Naive thymus-derived CD4-positive, alpha-beta T cell (primary cell): ENCODE data around the gene TSR3. TPM values are rescaled to one million over a fixed set of nuclear protein-coding genes. Genes with fewer than 3 reads are reported as not detected.

Source experiments
- ATAC-seq: fragments of 150-1000 bp; cut with Tn5 transposase; 2 replicates; pipeline ENCODE4 v1.10.0; 2021; ENCODE audit warnings: mild to moderate bottlenecking, moderate library complexity
- CTCF ChIA-PET: fragments of 350-600 bp; sonication (Branson Sonifier 250); formaldehyde crosslinking; loops from one replicate; lab custom pipeline; 2021; ENCODE audit warnings: antibody characterized with exemption; lab: Charles Lee
- POLR2A ChIA-PET: fragments of 350-600 bp; sonication (Branson Sonifier 250); formaldehyde crosslinking; loops from one replicate; lab custom pipeline; 2021; ENCODE audit warnings: antibody characterized with exemption, inconsistent platforms; lab: Charles Lee
- DNase-seq, 9 donors: peaks; one replicate each; pipeline versions ENCODE4 v3.0.0 to v3.0.0-alpha.2; 2020 to 2022; ENCODE audit warnings: mixed read lengths in 1 of 9
- H3K27ac ChIP-seq: one replicate; pipeline ENCODE4 v1.7.0; 2013; ENCODE audit warnings: mild to moderate bottlenecking, low read depth, low read length, moderate library complexity
- H3K27me3 ChIP-seq, 2 donors: one replicate each; pipeline ENCODE4 v1.7.0; 2013; ENCODE audit warnings: low read length in 2 of 2, mild to moderate bottlenecking in 2 of 2, moderate library complexity in 2 of 2; ENCODE audit not compliant: control insufficient read depth in 2 of 2, insufficient read depth in 2 of 2
- H3K36me3 ChIP-seq, 3 experiments: 1 replicate in 2 of 3; 2 replicates in 1 of 3; pipeline ENCODE4 v1.7.0; 2013; ENCODE audit warnings: low read length in 3 of 3, mild to moderate bottlenecking in 3 of 3, moderate library complexity in 1 of 3; ENCODE audit not compliant: insufficient read depth in 3 of 3, control insufficient read depth in 2 of 3
- H3K4me1 ChIP-seq, 2 donors: one replicate each; pipeline ENCODE4 v1.7.0; 2013; ENCODE audit warnings: low read length in 2 of 2, mild to moderate bottlenecking in 2 of 2, moderate library complexity in 1 of 2; ENCODE audit not compliant: control insufficient read depth in 2 of 2, insufficient read depth in 2 of 2
- H3K4me3 ChIP-seq: 2 replicates; pipeline ENCODE4 v1.7.0; 2013; ENCODE audit warnings: mild to moderate bottlenecking, low read length
- H3K9me3 ChIP-seq, 3 experiments: 1 replicate in 2 of 3; 2 replicates in 1 of 3; pipeline ENCODE4 v1.7.0; 2013; ENCODE audit warnings: low read length in 3 of 3; ENCODE audit not compliant: control insufficient read depth in 2 of 3
- H3K27ac Mint-ChIP-seq, 9 donors: one replicate each; pipeline ENCODE4 v1.8.0; 2020 to 2022; ENCODE audit warnings: mixed read lengths in 9 of 9, mild to moderate bottlenecking in 8 of 9, moderate library complexity in 5 of 9, inconsistent platforms in 2 of 9
- H3K27me3 Mint-ChIP-seq, 5 donors: one replicate each; pipeline ENCODE4 v1.8.0; 2021 to 2022; ENCODE audit warnings: mixed read lengths in 5 of 5, mild to moderate bottlenecking in 1 of 5
- H3K36me3 Mint-ChIP-seq, 5 donors: one replicate each; pipeline ENCODE4 v1.8.0; 2020 to 2022; ENCODE audit warnings: mixed read lengths in 5 of 5, mild to moderate bottlenecking in 3 of 5, inconsistent platforms in 1 of 5
- H3K4me1 Mint-ChIP-seq, 7 donors: one replicate each; pipeline ENCODE4 v1.8.0; 2020 to 2022; ENCODE audit warnings: mixed read lengths in 7 of 7, mild to moderate bottlenecking in 3 of 7, inconsistent platforms in 1 of 7
- H3K4me3 Mint-ChIP-seq, 10 donors: one replicate each; pipeline ENCODE4 v1.8.0; 2020 to 2022; ENCODE audit warnings: mild to moderate bottlenecking in 10 of 10, mixed read lengths in 10 of 10, moderate library complexity in 6 of 10, inconsistent platforms in 2 of 10
- H3K9me3 Mint-ChIP-seq, 11 donors: one replicate each; pipeline ENCODE4 v1.8.0; 2020 to 2022; ENCODE audit warnings: mixed read lengths in 11 of 11, mild to moderate bottlenecking in 4 of 11, inconsistent platforms in 1 of 11, moderate library complexity in 1 of 11
- intact Hi-C, 2 donors: fragments of 100-400 bp; cut with micrococcal nuclease; formaldehyde crosslinking; loops; one replicate each; pipeline ENCODE4 v1.15.1; 2023
- polyA plus RNA-seq, 2 donors: library from polyadenylated mRNA; unstranded; fragments of 300-500 nt; fragmentation: Illumina TruSeq; gene quantifications; one replicate each; pipeline ENCODE4 v1.2.3, GENCODE V29; 2021
- total RNA-seq, 6 experiments: library from RNA in 5 of 6; stranded (reverse) in 5 of 6; gene quantifications; 1 replicate in 5 of 6; 2 replicates in 1 of 6; pipeline ENCODE4 v1.2.3 and lab custom pipeline; 2021 to 2026

Gene TSR3
- total and polyA plus RNA-seq, 7 experiments from 2014 or later = 21.0 to 103 (median 39.8) TPM

DNA sequence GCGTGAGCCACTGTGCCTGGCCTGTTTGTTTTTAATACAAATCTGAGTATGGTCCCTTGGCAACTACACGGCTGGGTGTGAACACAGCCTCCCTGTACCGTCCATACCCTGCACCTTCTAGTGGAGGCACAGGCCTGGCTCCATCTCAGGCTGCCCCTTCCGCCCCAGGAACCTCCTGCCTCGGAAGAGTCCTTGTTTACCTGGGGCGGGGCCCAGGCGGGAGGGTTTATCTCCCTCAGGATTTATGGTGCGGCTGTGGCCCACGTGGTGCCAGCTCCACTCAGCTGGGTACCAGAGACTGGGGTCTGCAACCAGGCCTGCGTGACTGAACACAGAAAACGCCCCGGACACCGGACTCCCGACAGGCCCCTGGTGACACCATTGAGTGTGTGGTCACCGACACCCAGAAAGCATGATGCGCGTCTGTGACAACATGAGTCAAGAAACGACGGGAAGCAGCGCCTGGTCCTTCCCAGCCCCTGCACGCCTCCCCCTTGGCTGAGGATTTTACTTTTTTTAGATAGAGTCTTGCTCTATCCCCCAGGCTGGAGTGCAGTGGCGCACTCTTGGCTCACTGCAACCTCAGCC lies 43.9 kb upstream of the TSR3 start:
- H3K27me3 Mint-ChIP-seq = no peaks in the 10 kb centered on the region
- H3K27me3 ChIP-seq = no peaks in the 10 kb centered on the region
- peaks cover 0 to 21% (median 0%) of the 10 kb centered on the region in 5 donors for H3K36me3 Mint-ChIP-seq
- POLR2A ChIA-PET = no interaction called here
- intact Hi-C loops = no loop called here
- ATAC-seq (no peak), DNase-seq (no peak)
- peaks cover 0 to 78% (median 15%) of the 10 kb centered on the region in 3 experiments for H3K36me3 ChIP-seq
- CTCF ChIA-PET = no interaction called here
- peaks cover 0 to 4% (median 0%) of the 10 kb centered on the region in 11 donors for H3K9me3 Mint-ChIP-seq
- peaks cover 0 to 2% (median 0%) of the 10 kb centered on the region in 7 donors for H3K4me1 Mint-ChIP-seq
- no peaks in the 10 kb centered on the region for H3K4me1 ChIP-seq
- H3K9me3 ChIP-seq = no peaks in the 10 kb centered on the region
- no peak overlapping the region for H3K4me3 ChIP-seq
- no peak overlapping the region for H3K27ac ChIP-seq
- no peak overlapping the region for H3K27ac Mint-ChIP-seq
- no peak overlapping the region for H3K4me3 Mint-ChIP-seq

DNA sequence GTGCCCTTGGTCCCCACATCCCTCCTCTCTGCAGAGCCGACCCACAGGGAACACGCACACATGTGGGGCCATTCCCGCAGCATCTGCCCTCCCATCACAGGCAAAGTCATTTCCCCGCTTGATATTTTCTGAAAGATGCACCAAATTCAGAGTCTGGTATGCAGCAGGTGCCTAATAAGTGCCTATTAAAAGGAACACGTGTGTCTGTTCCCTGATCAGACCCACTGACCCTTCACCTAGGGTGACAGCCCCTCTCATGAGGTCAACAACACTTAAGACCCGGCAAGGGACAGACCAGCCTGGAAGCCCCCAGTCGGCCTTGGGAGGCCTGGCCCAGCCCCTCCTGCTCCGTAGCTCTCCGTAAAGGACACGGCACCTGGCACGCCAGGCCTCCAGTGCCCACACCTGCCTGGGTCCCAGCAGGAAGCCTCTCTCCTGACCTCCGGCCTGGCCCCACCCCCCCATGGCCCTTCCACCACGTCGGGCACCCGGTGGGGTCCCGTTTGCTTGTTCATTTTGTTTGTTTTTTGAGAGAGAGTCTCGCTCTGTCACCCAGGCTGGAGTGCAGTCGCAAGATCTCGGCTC lies 42.8 kb upstream of the TSR3 start:
- Mint-ChIP-seq H3K27ac (no peak overlapping the region), H3K36me3 (peaks cover 0 to 25% (median 4%) of the 10 kb centered on the region in 5 donors), H3K4me1 (peaks cover 0 to 4% (median 0%) of the 10 kb centered on the region in 7 donors), H3K4me3 (no peak overlapping the region), H3K27me3 (no peaks in the 10 kb centered on the region), H3K9me3 (peaks cover 0 to 4% (median 0%) of the 10 kb centered on the region in 11 donors)
- Histone ChIP-seq H3K4me1 (no peaks in the 10 kb centered on the region), H3K27me3 (no peaks in the 10 kb centered on the region), H3K27ac (no peak overlapping the region), H3K4me3 (no peak overlapping the region), H3K9me3 (no peaks in the 10 kb centered on the region), H3K36me3 (peaks cover 0 to 78% (median 15%) of the 10 kb centered on the region in 3 experiments)
- no peak for DNase-seq
- ATAC-seq = no peak
- intact Hi-C loops = no loop called here
- ChIA-PET POLR2A (no interaction called here), CTCF (no interaction called here)

DNA sequence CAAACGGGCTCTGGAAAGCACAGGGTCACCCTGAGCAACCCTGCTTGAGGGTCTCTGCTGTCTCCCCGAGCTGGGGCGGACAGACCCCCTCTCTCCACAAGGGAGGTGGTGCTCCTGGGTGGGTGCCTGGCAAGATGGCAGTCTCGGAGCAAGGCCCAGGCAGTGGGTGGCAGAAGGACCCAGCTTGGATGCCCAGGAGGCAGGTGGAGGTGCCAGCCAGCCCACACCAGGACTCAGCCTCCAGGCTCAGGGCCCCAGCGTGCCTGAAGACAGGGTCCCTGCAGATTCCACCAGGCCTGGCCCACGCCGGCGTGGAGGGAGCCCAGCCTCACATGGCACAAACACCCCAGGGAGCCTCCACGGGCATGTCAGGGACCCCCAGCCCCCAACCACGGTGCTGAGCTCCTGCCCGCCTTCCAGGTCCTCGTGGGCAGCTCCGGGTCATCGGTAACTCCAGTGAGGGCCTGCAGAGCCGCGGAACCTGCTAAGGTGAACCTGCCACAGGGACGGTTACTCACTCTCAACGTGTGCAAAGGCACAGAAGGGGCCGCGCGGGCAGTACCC lies 42.0 kb upstream of the TSR3 start:
- H3K27ac Mint-ChIP-seq = no peak overlapping the region
- H3K27ac ChIP-seq = no peak overlapping the region
- peaks cover 0 to 4% (median 0%) of the 10 kb centered on the region in 11 donors for H3K9me3 Mint-ChIP-seq
- no peaks in the 10 kb centered on the region for H3K9me3 ChIP-seq
- no peaks in the 10 kb centered on the region for H3K4me1 ChIP-seq
- H3K4me3 ChIP-seq = no peak overlapping the region
- no peak for DNase-seq
- ChIA-PET CTCF (no interaction called here), POLR2A (interaction anchor here (0.6 to 0.7 kb wide), 2 partner anchors 60 to 258 kb away, joined by 3 to 4 read pairs; no protein-coding TSS in a partner anchor)
- intact Hi-C loops = no loop called here
- peaks cover 0 to 76% (median 11%) of the 10 kb centered on the region in 3 experiments for H3K36me3 ChIP-seq
- no peak overlapping the region for H3K4me3 Mint-ChIP-seq
- no peaks in the 10 kb centered on the region for H3K27me3 ChIP-seq
- peaks cover 0 to 4% (median 0%) of the 10 kb centered on the region in 7 donors for H3K4me1 Mint-ChIP-seq
- H3K36me3 Mint-ChIP-seq = peaks cover 0 to 25% (median 4%) of the 10 kb centered on the region in 5 donors
- ATAC-seq = no peak
- H3K27me3 Mint-ChIP-seq = no peaks in the 10 kb centered on the region

DNA sequence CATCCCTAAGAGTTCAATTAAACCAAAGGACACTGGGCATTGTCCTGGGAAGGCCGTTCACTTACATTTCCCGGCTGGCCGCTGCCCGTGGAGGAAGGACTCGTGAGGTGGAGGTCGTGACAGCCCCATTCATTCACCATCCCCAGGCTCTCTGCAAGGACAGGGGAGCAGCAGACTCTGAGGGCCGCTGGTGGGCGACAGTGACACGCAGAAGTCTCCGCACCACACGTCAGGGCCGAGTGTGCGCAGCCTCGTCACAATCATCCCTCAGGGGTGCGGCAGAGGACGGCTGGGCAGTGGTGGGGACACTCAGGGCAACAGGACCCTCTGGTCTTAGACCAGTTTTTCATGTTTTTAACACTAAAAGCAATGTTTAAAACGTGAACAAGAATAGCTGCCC lies 41.1 kb upstream of the TSR3 start:
- CTCF ChIA-PET = no interaction called here
- Histone ChIP-seq H3K36me3 (peaks cover 0 to 76% (median 4%) of the 10 kb centered on the region in 3 experiments), H3K9me3 (no peaks in the 10 kb centered on the region), H3K4me1 (no peaks in the 10 kb centered on the region), H3K27me3 (no peaks in the 10 kb centered on the region), H3K27ac (no peak overlapping the region), H3K4me3 (no peak overlapping the region)
- Mint-ChIP-seq H3K4me3 (no peak overlapping the region), H3K27me3 (no peaks in the 10 kb centered on the region), H3K9me3 (peaks cover 0 to 4% (median 0%) of the 10 kb centered on the region in 11 donors), H3K4me1 (peaks cover 0 to 4% (median 0%) of the 10 kb centered on the region in 7 donors), H3K27ac (no peak overlapping the region), H3K36me3 (peaks cover 0 to 20% (median 0%) of the 10 kb centered on the region in 5 donors)
- POLR2A ChIA-PET = interaction anchor here (0.8 kb wide), 1 partner anchor 710 kb away, joined by 9 read pairs; no protein-coding TSS in a partner anchor
- no peak for ATAC-seq
- no peak for DNase-seq
- intact Hi-C loops = no loop called here

DNA sequence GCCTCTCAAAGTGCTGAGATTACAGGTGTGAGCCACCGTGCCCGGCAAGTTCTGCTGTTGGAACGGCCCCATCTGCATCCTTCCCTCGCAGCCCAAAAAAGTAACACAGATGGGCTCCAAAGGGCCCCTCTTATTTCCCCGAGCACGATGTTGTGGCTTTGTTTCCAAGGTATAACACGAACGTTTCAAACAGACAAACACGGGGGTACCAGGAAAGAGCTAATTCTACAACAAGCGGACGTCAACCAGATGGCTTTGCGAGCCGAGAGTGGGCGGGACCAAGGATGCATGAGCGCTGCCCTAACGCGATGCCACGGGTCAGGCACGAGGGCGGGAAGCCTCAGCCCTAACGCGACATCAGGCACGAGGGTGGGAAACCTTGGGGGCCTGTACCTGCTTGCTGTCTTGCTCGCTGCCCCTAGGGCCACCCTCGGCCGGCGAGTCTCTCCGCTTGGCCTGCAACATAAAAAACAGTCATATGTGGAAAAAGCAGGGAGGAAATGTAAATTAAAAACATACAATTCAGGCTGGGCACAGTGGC lies 38.6 kb upstream of the TSR3 start:
- no peak overlapping the region for H3K27ac ChIP-seq
- ATAC-seq (no peak), DNase-seq (no peak)
- intact Hi-C loops = no loop called here
- H3K4me3 ChIP-seq = no peak overlapping the region
- H3K4me1 ChIP-seq = no peaks in the 10 kb centered on the region
- no peaks in the 10 kb centered on the region for H3K27me3 ChIP-seq
- Mint-ChIP-seq H3K27me3 (no peaks in the 10 kb centered on the region), H3K4me3 (no peak overlapping the region), H3K9me3 (peaks cover 0 to 2% (median 0%) of the 10 kb centered on the region in 11 donors), H3K36me3 (peaks cover 0 to 17% (median 0%) of the 10 kb centered on the region in 5 donors), H3K4me1 (peaks cover 0 to 4% (median 0%) of the 10 kb centered on the region in 7 donors), H3K27ac (no peak overlapping the region)
- ChIA-PET POLR2A (no interaction called here), CTCF (no interaction called here)
- no peaks in the 10 kb centered on the region for H3K9me3 ChIP-seq
- H3K36me3 ChIP-seq = peaks cover 0 to 79% (median 4%) of the 10 kb centered on the region in 3 experiments

DNA sequence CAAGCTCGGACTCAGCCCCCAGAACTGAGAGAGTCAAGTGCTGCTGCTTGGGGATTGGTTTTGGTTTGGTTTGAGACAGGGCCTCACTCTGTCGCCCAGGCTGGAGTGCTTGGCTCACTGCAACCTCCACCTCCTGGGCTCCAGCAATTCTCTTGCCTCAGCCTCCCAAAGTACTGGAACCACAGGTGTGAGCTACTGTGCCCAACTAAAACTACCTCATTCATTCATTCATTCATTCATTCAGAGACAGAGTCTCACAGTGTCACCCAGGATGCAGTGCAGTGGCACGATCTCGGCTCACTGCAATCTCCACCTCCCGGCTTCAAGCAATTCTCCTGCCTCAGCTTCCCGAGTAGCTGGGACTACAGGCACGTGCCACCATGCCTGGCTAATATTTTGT lies 38.1 kb upstream of the TSR3 start:
- no peak for DNase-seq
- no peaks in the 10 kb centered on the region for H3K27me3 ChIP-seq
- H3K27ac ChIP-seq = no peak overlapping the region
- H3K36me3 ChIP-seq = peaks cover 0 to 82% (median 4%) of the 10 kb centered on the region in 3 experiments
- peaks cover 0 to 4% (median 0%) of the 10 kb centered on the region in 7 donors for H3K4me1 Mint-ChIP-seq
- H3K9me3 Mint-ChIP-seq = peaks cover 0 to 2% (median 0%) of the 10 kb centered on the region in 11 donors
- H3K4me3 ChIP-seq = no peak overlapping the region
- CTCF ChIA-PET = no interaction called here
- no peak overlapping the region for H3K27ac Mint-ChIP-seq
- intact Hi-C loops = no loop called here
- H3K9me3 ChIP-seq = no peaks in the 10 kb centered on the region
- POLR2A ChIA-PET = no interaction called here
- peaks cover 0 to 19% (median 0%) of the 10 kb centered on the region in 5 donors for H3K36me3 Mint-ChIP-seq
- H3K4me3 Mint-ChIP-seq = no peak overlapping the region
- no peak for ATAC-seq
- no peaks in the 10 kb centered on the region for H3K27me3 Mint-ChIP-seq
- H3K4me1 ChIP-seq = no peaks in the 10 kb centered on the region
